CD8-positive, alpha-beta memory T cell (primary cell): ENCODE measurements around the gene EPAS1. TPM values are rescaled to one million over a fixed set of nuclear protein-coding genes. Genes with fewer than 3 reads are reported as not detected.

Experiments used
- CTCF ChIA-PET: fragments of 350-600 bp; sonication (Branson Sonifier 250); formaldehyde crosslinking; loops from one replicate; lab custom pipeline; 2021; ENCODE audit warnings: antibody characterized with exemption; lab: Charles Lee
- POLR2A ChIA-PET: fragments of 350-600 bp; sonication (Branson Sonifier 250); formaldehyde crosslinking; loops from one replicate; lab custom pipeline; 2021; ENCODE audit warnings: antibody characterized with exemption; lab: Charles Lee
- DNase-seq, 5 donors: peaks; one replicate each; pipeline versions ENCODE4 v3.0.0 to v3.0.0-alpha.2; 2020 to 2022; ENCODE audit warnings: mixed read lengths in 1 of 5
- H3K27ac ChIP-seq: one replicate; pipeline ENCODE4 v1.7.0; 2013; ENCODE audit warnings: low read depth, mild to moderate bottlenecking, low read length, moderate library complexity
- H3K27me3 ChIP-seq: 2 replicates; pipeline ENCODE4 v1.7.0; 2013; ENCODE audit warnings: low read length, mild to moderate bottlenecking; ENCODE audit not compliant: insufficient read depth, poor library complexity, severe bottlenecking
- H3K36me3 ChIP-seq: 2 replicates; pipeline ENCODE4 v1.7.0; 2013; ENCODE audit warnings: mild to moderate bottlenecking, low read length, moderate library complexity; ENCODE audit not compliant: insufficient read depth
- H3K4me1 ChIP-seq: 2 replicates; pipeline ENCODE4 v1.7.0; 2013; ENCODE audit warnings: mild to moderate bottlenecking, low read length, moderate library complexity; ENCODE audit not compliant: insufficient read depth
- H3K4me3 ChIP-seq: 2 replicates; pipeline ENCODE4 v1.7.0; 2013; ENCODE audit warnings: mild to moderate bottlenecking, low read length
- H3K9me3 ChIP-seq: 2 replicates; pipeline ENCODE4 v1.7.0; 2013; ENCODE audit warnings: mild to moderate bottlenecking, low read length
- H3K27ac Mint-ChIP-seq, 8 donors: one replicate each; pipeline ENCODE4 v1.8.0; 2020 to 2021; ENCODE audit warnings: mixed read lengths in 8 of 8, mild to moderate bottlenecking in 6 of 8, inconsistent platforms in 3 of 8, moderate library complexity in 3 of 8
- H3K27me3 Mint-ChIP-seq, 2 donors: one replicate each; pipeline ENCODE4 v1.8.0; 2020 to 2021; ENCODE audit warnings: mixed read lengths in 2 of 2, mild to moderate bottlenecking in 1 of 2, moderate library complexity in 1 of 2
- H3K36me3 Mint-ChIP-seq, 3 donors: one replicate each; pipeline ENCODE4 v1.8.0; 2020 to 2021; ENCODE audit warnings: mixed read lengths in 3 of 3, inconsistent platforms in 1 of 3, mild to moderate bottlenecking in 1 of 3
- H3K4me1 Mint-ChIP-seq, 3 donors: one replicate each; pipeline ENCODE4 v1.8.0; 2020 to 2021; ENCODE audit warnings: mixed read lengths in 3 of 3, inconsistent platforms in 1 of 3, mild to moderate bottlenecking in 1 of 3
- H3K4me3 Mint-ChIP-seq, 7 donors: one replicate each; pipeline ENCODE4 v1.8.0; 2020 to 2021; ENCODE audit warnings: mixed read lengths in 7 of 7, mild to moderate bottlenecking in 6 of 7, moderate library complexity in 4 of 7, inconsistent platforms in 2 of 7
- H3K9me3 Mint-ChIP-seq, 5 donors: one replicate each; pipeline ENCODE4 v1.8.0; 2020 to 2022; ENCODE audit warnings: mixed read lengths in 5 of 5, mild to moderate bottlenecking in 3 of 5, moderate library complexity in 2 of 5, inconsistent platforms in 1 of 5
- polyA plus RNA-seq: library from polyadenylated mRNA; unstranded; fragments of 300-500 nt; fragmentation: Illumina TruSeq; gene quantifications from one replicate; pipeline ENCODE4 v1.2.3, GENCODE V29; 2021
- total RNA-seq, 2 experiments: library from RNA; stranded (reverse); gene quantifications; one replicate each; pipeline ENCODE4 v1.2.3, GENCODE V29; 2021

Gene EPAS1
- total and polyA plus RNA-seq, 3 experiments from 2014 or later = 1.4 to 14.5 (median 9.0) TPM

GRCh38 chr2:46257980-46258379, 39.2 kb upstream of the EPAS1 start:
- Histone ChIP-seq H3K4me1 (no peaks in the 10 kb centered on the region), H3K9me3 (no peaks in the 10 kb centered on the region), H3K36me3 (no peaks in the 10 kb centered on the region), H3K27ac (no peak overlapping the region), H3K27me3 (no peaks in the 10 kb centered on the region), H3K4me3 (no peak overlapping the region)
- Mint-ChIP-seq H3K4me3 (no peak overlapping the region), H3K27me3 (peaks cover 0 to 3% of the 10 kb centered on the region in 2 donors), H3K27ac (no peak overlapping the region), H3K9me3 (no peaks in the 10 kb centered on the region), H3K4me1 (peaks cover 0 to 4% (median 0%) of the 10 kb centered on the region in 3 donors), H3K36me3 (no peaks in the 10 kb centered on the region)
- ChIA-PET CTCF (no interaction called here), POLR2A (no interaction called here)
- DNase-seq = no peak

GRCh38 chr2:46258937-46259776, 38.0 kb upstream of the EPAS1 start:
- no peaks in the 10 kb centered on the region for H3K4me1 ChIP-seq
- no peak overlapping the region for H3K27ac ChIP-seq
- H3K4me3 ChIP-seq = no peak overlapping the region
- no peaks in the 10 kb centered on the region for H3K9me3 ChIP-seq
- no peaks in the 10 kb centered on the region for H3K36me3 Mint-ChIP-seq
- H3K27me3 ChIP-seq = no peaks in the 10 kb centered on the region
- H3K36me3 ChIP-seq = no peaks in the 10 kb centered on the region
- H3K27me3 Mint-ChIP-seq = peaks cover 1 to 3% of the 10 kb centered on the region in 2 donors
- DNase-seq = no peak
- H3K4me3 Mint-ChIP-seq = no peak overlapping the region
- H3K27ac Mint-ChIP-seq = no peak overlapping the region
- ChIA-PET CTCF (no interaction called here), POLR2A (no interaction called here)
- no peaks in the 10 kb centered on the region for H3K9me3 Mint-ChIP-seq
- peaks cover 0 to 4% (median 0%) of the 10 kb centered on the region in 3 donors for H3K4me1 Mint-ChIP-seq

GRCh38 chr2:46259777-46260168, 37.4 kb upstream of the EPAS1 start:
- H3K27ac Mint-ChIP-seq = no peak overlapping the region
- no peaks in the 10 kb centered on the region for H3K9me3 ChIP-seq
- no peaks in the 10 kb centered on the region for H3K9me3 Mint-ChIP-seq
- H3K27me3 ChIP-seq = no peaks in the 10 kb centered on the region
- peaks cover 5 to 9% of the 10 kb centered on the region in 2 donors for H3K27me3 Mint-ChIP-seq
- no peaks in the 10 kb centered on the region for H3K36me3 ChIP-seq
- DNase-seq = no peak
- no peaks in the 10 kb centered on the region for H3K36me3 Mint-ChIP-seq
- ChIA-PET POLR2A (no interaction called here), CTCF (no interaction called here)
- H3K4me3 Mint-ChIP-seq = no peak overlapping the region
- peaks cover 0 to 4% (median 0%) of the 10 kb centered on the region in 3 donors for H3K4me1 Mint-ChIP-seq
- H3K27ac ChIP-seq = no peak overlapping the region
- H3K4me1 ChIP-seq = no peaks in the 10 kb centered on the region
- H3K4me3 ChIP-seq = no peak overlapping the region

GRCh38 chr2:46260305-46260704, 36.9 kb upstream of the EPAS1 start:
- ChIA-PET POLR2A (no interaction called here), CTCF (no interaction called here)
- H3K4me1 ChIP-seq = no peaks in the 10 kb centered on the region
- no peaks in the 10 kb centered on the region for H3K36me3 ChIP-seq
- Mint-ChIP-seq H3K27ac (no peak overlapping the region), H3K4me1 (peaks cover 0 to 4% (median 0%) of the 10 kb centered on the region in 3 donors), H3K27me3 (peaks cover 5 to 9% of the 10 kb centered on the region in 2 donors), H3K4me3 (no peak overlapping the region), H3K9me3 (no peaks in the 10 kb centered on the region), H3K36me3 (no peaks in the 10 kb centered on the region)
- no peaks in the 10 kb centered on the region for H3K9me3 ChIP-seq
- no peak overlapping the region for H3K27ac ChIP-seq
- no peaks in the 10 kb centered on the region for H3K27me3 ChIP-seq
- no peak for DNase-seq
- no peak overlapping the region for H3K4me3 ChIP-seq

- Mint-ChIP-seq H3K27me3 (peaks cover 5 to 9% of the 10 kb centered on the region in 2 donors), H3K27ac (peak overlapping the region in 2 of 8 donors; percentile 14 to 61), H3K4me1 (peaks cover 0 to 4% (median 0%) of the 10 kb centered on the region in 3 donors), H3K36me3 (no peaks in the 10 kb centered on the region), H3K4me3 (no peak overlapping the region), H3K9me3 (no peaks in the 10 kb centered on the region)
- H3K9me3 ChIP-seq = no peaks in the 10 kb centered on the region
- ChIA-PET POLR2A (no interaction called here), CTCF (no interaction called here)
- no peaks in the 10 kb centered on the region for H3K4me1 ChIP-seq
- no peak overlapping the region for H3K27ac ChIP-seq
- no peak for DNase-seq
- H3K27me3 ChIP-seq = no peaks in the 10 kb centered on the region
- no peak overlapping the region for H3K4me3 ChIP-seq
- H3K36me3 ChIP-seq = no peaks in the 10 kb centered on the region
Observed at GRCh38 chr2:46262248-46262938, 34.8 kb upstream of the EPAS1 start.

GRCh38 chr2:46263347-46263746, 33.9 kb upstream of the EPAS1 start:
- Histone ChIP-seq H3K9me3 (no peaks in the 10 kb centered on the region), H3K27ac (no peak overlapping the region), H3K4me3 (no peak overlapping the region), H3K4me1 (no peaks in the 10 kb centered on the region), H3K27me3 (no peaks in the 10 kb centered on the region), H3K36me3 (no peaks in the 10 kb centered on the region)
- ChIA-PET POLR2A (no interaction called here), CTCF (no interaction called here)
- DNase-seq = no peak
- H3K27me3 Mint-ChIP-seq = peaks cover 5 to 9% of the 10 kb centered on the region in 2 donors
- H3K4me3 Mint-ChIP-seq = no peak overlapping the region
- H3K9me3 Mint-ChIP-seq = no peaks in the 10 kb centered on the region
- no peaks in the 10 kb centered on the region for H3K36me3 Mint-ChIP-seq
- H3K27ac Mint-ChIP-seq = no peak overlapping the region
- H3K4me1 Mint-ChIP-seq = peaks cover 0 to 6% (median 3%) of the 10 kb centered on the region in 3 donors

- ChIA-PET CTCF (no interaction called here), POLR2A (no interaction called here)
- H3K27me3 Mint-ChIP-seq = peaks cover 9% of the 10 kb centered on the region in 2 donors
Observed at GRCh38 chr2:46264447-46264846, 32.8 kb upstream of the EPAS1 start.

GRCh38 chr2:46266134-46266533, 31.1 kb upstream of the EPAS1 start:
- DNase-seq = no peak
- H3K4me1 Mint-ChIP-seq = peaks cover 0 to 6% (median 2%) of the 10 kb centered on the region in 3 donors
- Histone ChIP-seq H3K36me3 (no peaks in the 10 kb centered on the region), H3K4me3 (no peak overlapping the region), H3K9me3 (no peaks in the 10 kb centered on the region), H3K27ac (no peak overlapping the region), H3K4me1 (no peaks in the 10 kb centered on the region), H3K27me3 (no peaks in the 10 kb centered on the region)
- H3K27ac Mint-ChIP-seq = no peak overlapping the region
- ChIA-PET POLR2A (no interaction called here), CTCF (no interaction called here)
- no peak overlapping the region for H3K4me3 Mint-ChIP-seq
- H3K36me3 Mint-ChIP-seq = no peaks in the 10 kb centered on the region
- H3K9me3 Mint-ChIP-seq = no peaks in the 10 kb centered on the region
- H3K27me3 Mint-ChIP-seq = peaks cover 7 to 9% of the 10 kb centered on the region in 2 donors

More at GRCh38 chr2:46264447-46264846, 32.8 kb upstream of the EPAS1 start:
- Mint-ChIP-seq H3K27ac (no peak overlapping the region), H3K4me1 (peaks cover 0 to 6% (median 3%) of the 10 kb centered on the region in 3 donors), H3K4me3 (no peak overlapping the region), H3K9me3 (no peaks in the 10 kb centered on the region), H3K36me3 (no peaks in the 10 kb centered on the region)
- no peak for DNase-seq
- H3K27ac ChIP-seq = no peak overlapping the region
- H3K36me3 ChIP-seq = no peaks in the 10 kb centered on the region
- no peak overlapping the region for H3K4me3 ChIP-seq
- no peaks in the 10 kb centered on the region for H3K9me3 ChIP-seq
- H3K27me3 ChIP-seq = no peaks in the 10 kb centered on the region
- H3K4me1 ChIP-seq = no peaks in the 10 kb centered on the region
